SU-DHL-6 (cell line): ENCODE data around the gene ERN1.
A peak's percentile ranks its signal among the peaks of the same experiment; 100 is the strongest.

Experiments
- H2AFZ ChIP-seq: fragments of 200-600 bp; sonication (generic); 2 replicates; pipeline ENCODE4 v1.6.1; 2014; ENCODE audit warnings: low read depth, mild to moderate bottlenecking, moderate library complexity, mixed read lengths, antibody characterized with exemption, low read length; ENCODE audit not compliant: severe bottlenecking
- H3F3A ChIP-seq: fragments of 200-600 bp; shearing (Covaris generic); 2 replicates; pipeline ENCODE4 v1.6.0; 2016; ENCODE audit warnings: antibody characterized with exemption, mild to moderate bottlenecking; ENCODE audit not compliant: insufficient read depth
- H3K27ac ChIP-seq: fragments of 200-600 bp; sonication (generic); 2 replicates; pipeline ENCODE4 v1.5.1; 2016; ENCODE audit warnings: low read depth, mild to moderate bottlenecking, low read length, moderate library complexity, mixed read lengths
- H3K27me3 ChIP-seq: fragments of 200-600 bp; sonication (generic), shearing (Covaris generic); 2 replicates; pipeline ENCODE4 v1.6.0; 2014; ENCODE audit warnings: mild to moderate bottlenecking, low read length
- H3K36me3 ChIP-seq: fragments of 200-600 bp; sonication (generic); 2 replicates; pipeline ENCODE4 v1.6.1; 2014; ENCODE audit warnings: mild to moderate bottlenecking, low read length, mixed read lengths
- H3K4me2 ChIP-seq: fragments of 300-600, 200-600 bp; shearing (Covaris generic), sonication (generic); 2 replicates; pipeline ENCODE4 v1.6.0; 2014; ENCODE audit warnings: low read length, low read depth, mild to moderate bottlenecking; ENCODE audit not compliant: poor library complexity, severe bottlenecking
- H3K4me3 ChIP-seq: fragments of 200-600 bp; sonication (generic); 2 replicates; pipeline ENCODE4 v1.5.1; 2014; ENCODE audit warnings: antibody characterized with exemption, low read length, mild to moderate bottlenecking, mixed read lengths; ENCODE audit not compliant: insufficient read depth, poor library complexity, severe bottlenecking
- H3K79me2 ChIP-seq: fragments of 200-600 bp; sonication (generic); 2 replicates; pipeline ENCODE4 v1.6.1; 2014; ENCODE audit warnings: mild to moderate bottlenecking, low read length, moderate library complexity; ENCODE audit not compliant: insufficient read depth
- H3K9ac ChIP-seq: fragments of 200-600 bp; sonication (generic); 2 replicates; pipeline ENCODE4 v1.7.0; 2014; ENCODE audit warnings: mild to moderate bottlenecking, low read length
- H3K9me2 ChIP-seq: fragments of 200-600 bp; sonication (generic); replicated peaks from 2 replicates; pipeline ENCODE4 v1.6.1; 2014; ENCODE audit warnings: low read length; ENCODE audit not compliant: insufficient read depth
- H3K9me3 ChIP-seq: fragments of 200-600 bp; sonication (generic); 2 replicates; pipeline ENCODE4 v1.6.1; 2014; ENCODE audit warnings: low read length, mixed read lengths; ENCODE audit not compliant: insufficient read depth
- H4K20me1 ChIP-seq: fragments of 200-600 bp; sonication (generic); 2 replicates; pipeline ENCODE4 v1.6.1; 2014; ENCODE audit warnings: low read depth, mild to moderate bottlenecking, antibody characterized with exemption, low read length, moderate library complexity, mixed read lengths
- EZH2phosphoT487 ChIP-seq: fragments of 200-600 bp; sonication (generic), shearing (Covaris generic); conservative IDR thresholded peaks from 2 replicates; pipeline ENCODE4 v1.6.1; 2018; ENCODE audit warnings: mild to moderate bottlenecking, antibody characterized with exemption, low read length, moderate library complexity, mixed read lengths
- TF ChIP-seq, protein P1 (sequence below): fragments of 200-600 bp; sonication (generic); IDR thresholded peaks from one replicate; pipeline ENCODE4 v1.5.1; 2017; ENCODE audit warnings: antibody characterized with exemption, mild to moderate bottlenecking, low read length, moderate library complexity; ENCODE audit not compliant: insufficient read depth, poor library complexity, severe bottlenecking

The ERN1 gene

DNA sequence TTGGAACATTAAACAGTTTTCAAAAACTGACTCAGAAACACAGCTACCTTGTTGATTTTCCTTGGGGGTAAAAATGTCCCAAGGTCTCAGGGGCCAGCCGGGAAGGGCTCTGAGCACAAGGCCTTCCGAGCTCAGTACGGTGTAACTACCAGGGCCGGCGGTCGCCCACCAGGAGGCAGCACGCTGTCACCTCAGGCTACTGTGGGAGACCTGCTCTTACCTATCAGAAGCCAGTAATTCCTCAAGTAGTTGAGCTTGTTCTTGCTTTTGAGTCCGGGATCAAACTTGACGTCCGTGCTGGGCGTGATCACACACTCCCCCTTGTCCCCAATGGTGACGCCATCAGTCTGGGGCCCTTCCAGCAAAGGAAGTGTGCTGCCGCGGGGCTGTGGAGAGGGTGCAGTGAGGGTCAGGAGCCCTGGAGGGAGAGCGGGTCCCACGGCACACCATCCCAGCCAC, 66.1 kb downstream of the ERN1 start:
- no peak for TF ChIP-seq EZH2phosphoT487
- TF ChIP-seq, protein P1, sequence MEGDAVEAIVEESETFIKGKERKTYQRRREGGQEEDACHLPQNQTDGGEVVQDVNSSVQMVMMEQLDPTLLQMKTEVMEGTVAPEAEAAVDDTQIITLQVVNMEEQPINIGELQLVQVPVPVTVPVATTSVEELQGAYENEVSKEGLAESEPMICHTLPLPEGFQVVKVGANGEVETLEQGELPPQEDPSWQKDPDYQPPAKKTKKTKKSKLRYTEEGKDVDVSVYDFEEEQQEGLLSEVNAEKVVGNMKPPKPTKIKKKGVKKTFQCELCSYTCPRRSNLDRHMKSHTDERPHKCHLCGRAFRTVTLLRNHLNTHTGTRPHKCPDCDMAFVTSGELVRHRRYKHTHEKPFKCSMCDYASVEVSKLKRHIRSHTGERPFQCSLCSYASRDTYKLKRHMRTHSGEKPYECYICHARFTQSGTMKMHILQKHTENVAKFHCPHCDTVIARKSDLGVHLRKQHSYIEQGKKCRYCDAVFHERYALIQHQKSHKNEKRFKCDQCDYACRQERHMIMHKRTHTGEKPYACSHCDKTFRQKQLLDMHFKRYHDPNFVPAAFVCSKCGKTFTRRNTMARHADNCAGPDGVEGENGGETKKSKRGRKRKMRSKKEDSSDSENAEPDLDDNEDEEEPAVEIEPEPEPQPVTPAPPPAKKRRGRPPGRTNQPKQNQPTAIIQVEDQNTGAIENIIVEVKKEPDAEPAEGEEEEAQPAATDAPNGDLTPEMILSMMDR = peak; percentile 37
- Histone ChIP-seq H3K27ac (no peak overlapping the region), H4K20me1 (no peaks in the 10 kb centered on the region), H3K9ac (no peak overlapping the region), H3K79me2 (no peaks in the 10 kb centered on the region), H3F3A (no peaks in the 10 kb centered on the region), H3K4me3 (no peak overlapping the region), H2AFZ (no peak overlapping the region), H3K4me2 (no peak overlapping the region), H3K36me3 (no peaks in the 10 kb centered on the region), H3K9me2 (no peaks in the 10 kb centered on the region), H3K27me3 (no peaks in the 10 kb centered on the region), H3K9me3 (peaks cover 5% of the 10 kb centered on the region; the same call in 1 of the 2 replicates)

DNA sequence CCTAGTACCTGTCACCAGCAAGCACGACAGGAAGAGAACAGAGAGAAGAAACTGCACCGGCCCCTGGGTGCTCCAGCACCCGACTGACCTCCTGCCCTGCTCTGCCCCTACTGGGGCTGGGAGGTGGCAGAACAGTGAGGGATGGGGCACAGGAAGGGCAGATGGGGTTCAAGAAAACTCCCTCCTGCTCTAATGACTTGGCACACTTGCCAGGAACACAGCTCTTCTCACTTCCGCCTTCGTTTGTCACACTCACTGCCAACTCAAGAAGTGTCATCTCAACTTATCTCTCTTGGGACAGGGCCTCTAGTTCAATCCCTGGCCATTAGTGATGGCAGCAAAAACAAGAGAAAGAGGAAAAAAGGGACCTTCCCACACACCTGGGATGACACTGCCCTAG, 66.9 kb downstream of the ERN1 start:
- Histone ChIP-seq H3K27me3 (no peaks in the 10 kb centered on the region), H4K20me1 (no peaks in the 10 kb centered on the region), H3K36me3 (no peaks in the 10 kb centered on the region), H3K9ac (no peak overlapping the region), H3K27ac (no peak overlapping the region), H3F3A (no peaks in the 10 kb centered on the region), H3K9me2 (no peaks in the 10 kb centered on the region), H3K4me2 (no peak overlapping the region), H2AFZ (no peak overlapping the region), H3K4me3 (no peak overlapping the region), H3K9me3 (no peaks in the 10 kb centered on the region), H3K79me2 (no peaks in the 10 kb centered on the region)
- TF ChIP-seq EZH2phosphoT487 = no peak
- TF ChIP-seq, protein P1 = no peak

DNA sequence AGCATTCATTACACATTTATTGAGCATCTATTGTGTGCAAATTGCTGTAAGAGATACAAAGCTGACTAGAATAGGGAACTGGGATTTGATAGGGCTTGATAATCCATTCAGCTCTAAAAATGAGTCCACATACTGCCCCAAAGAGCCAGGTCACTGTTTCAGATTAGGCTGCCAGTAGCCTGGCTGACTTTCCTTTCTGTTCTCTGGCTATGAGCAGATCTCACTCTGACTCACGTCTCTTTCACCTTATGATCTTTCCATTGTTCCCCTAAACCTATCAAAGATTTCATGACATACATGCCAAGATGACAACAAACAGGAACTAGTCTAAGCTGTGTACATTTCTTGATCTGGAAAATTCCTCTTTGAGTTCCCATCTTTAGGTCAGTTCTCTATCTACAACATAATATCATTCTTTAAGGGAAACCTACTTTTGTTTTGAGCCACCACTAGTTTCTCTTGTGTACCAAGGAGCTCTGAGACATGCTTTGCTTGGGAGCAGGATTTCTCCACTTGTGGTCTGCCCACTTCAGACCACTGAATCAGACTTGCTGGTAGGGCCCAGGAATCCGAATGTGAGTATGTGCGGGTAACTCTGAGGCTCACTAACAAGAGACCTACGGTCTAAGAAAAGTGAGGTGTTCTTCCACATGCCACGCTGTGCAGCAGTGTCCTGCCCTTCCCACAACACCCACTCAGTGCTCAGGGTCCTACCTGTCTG, 68.6 kb downstream of the ERN1 start:
- no peak overlapping the region for H3K4me3 ChIP-seq
- H3K9me3 ChIP-seq = no peaks in the 10 kb centered on the region
- no peak overlapping the region for H2AFZ ChIP-seq
- H3K79me2 ChIP-seq = no peaks in the 10 kb centered on the region
- H4K20me1 ChIP-seq = no peaks in the 10 kb centered on the region
- H3K27me3 ChIP-seq = no peaks in the 10 kb centered on the region
- H3K4me2 ChIP-seq = no peak overlapping the region
- no peaks in the 10 kb centered on the region for H3K36me3 ChIP-seq
- TF ChIP-seq, protein P1 = no peak
- no peak for TF ChIP-seq EZH2phosphoT487
- no peaks in the 10 kb centered on the region for H3F3A ChIP-seq
- no peak overlapping the region for H3K27ac ChIP-seq
- no peaks in the 10 kb centered on the region for H3K9me2 ChIP-seq
- no peak overlapping the region for H3K9ac ChIP-seq
